SIG-M5 treated with dmso at 0.1 percent for 504 hours (cell line): ENCODE measurements around the gene WHAMM.
A peak's percentile ranks its signal among the peaks of the same experiment; 100 is the strongest.
"Not testable (repeated sequence)": the region's sequence is repeated elsewhere in the genome, so short reads cannot be mapped to it uniquely, and the experiment has no call there.

Experiments
- DNase-seq: peaks from one replicate; lab custom pipeline; 2025; ENCODE audit not compliant: unreplicated experiment; lab: John Stamatoyannopoulos, UW

The WHAMM gene

GRCh38 chr15:82862886-82863285 is 53.5 kb downstream of the WHAMM start:
- DNase-seq, result no peak

GRCh38 chr15:82864967-82865366 is 55.5 kb downstream of the WHAMM start:
- no peak for DNase-seq

- DNase-seq, result not testable (repeated sequence)
Observed at GRCh38 chr15:82865581-82865980, 56.2 kb downstream of the WHAMM start.

- DNase-seq, result not testable (repeated sequence)
Observed at GRCh38 chr15:82865981-82866380, 56.6 kb downstream of the WHAMM start.

GRCh38 chr15:82870727-82871320 is 61.4 kb downstream of the WHAMM start:
- DNase-seq, result peak; percentile 43

- DNase-seq, result no peak
Observed at GRCh38 chr15:82871358-82871757, 61.9 kb downstream of the WHAMM start.

- DNase-seq, result no peak
Observed at GRCh38 chr15:82871832-82872484, 62.5 kb downstream of the WHAMM start.

- no peak for DNase-seq
Observed at GRCh38 chr15:82873000-82873680, 63.7 kb downstream of the WHAMM start.

GRCh38 chr15:82874267-82874666 is 64.8 kb downstream of the WHAMM start:
- no peak for DNase-seq

- no peak for DNase-seq
Observed at GRCh38 chr15:82874961-82875360, 65.5 kb downstream of the WHAMM start.

- no peak for DNase-seq
Observed at GRCh38 chr15:82875411-82876003, 66.1 kb downstream of the WHAMM start.

- no peak for DNase-seq
Observed at GRCh38 chr15:82877825-82878224, 68.4 kb downstream of the WHAMM start.

- DNase-seq, result no peak
Observed at GRCh38 chr15:82878325-82878724, 68.9 kb downstream of the WHAMM start.

- DNase-seq, result no peak
Observed at GRCh38 chr15:82880704-82881103, 71.3 kb downstream of the WHAMM start.

GRCh38 chr15:82881747-82882146 is 72.3 kb downstream of the WHAMM start:
- DNase-seq, result no peak

GRCh38 chr15:82882273-82882928 is 73.0 kb downstream of the WHAMM start:
- no peak for DNase-seq
